Measurements from ENCODE around the gene DBH.

DBH gene

GRCh38 chr9:133643978-133644760 is 8.0 kb downstream of the DBH start:
- DNase-seq (ENCODE audit: low spot score) = no peak

- DNase-seq (ENCODE audit: low spot score) = no peak
These were observed 9.0 kb downstream of the DBH start for GRCh38 chr9:133645021-133645765.

GRCh38 chr9:133647148-133647547 is 11.0 kb downstream of the DBH start:
- no peak for DNase-seq (ENCODE audit: low spot score)

- DNase-seq (ENCODE audit: low spot score) = no peak
These were observed 11.8 kb downstream of the DBH start for GRCh38 chr9:133647765-133648469.

- no peak for DNase-seq (ENCODE audit: low spot score)
These were observed 13.0 kb downstream of the DBH start for GRCh38 chr9:133649194-133649593.

- DNase-seq (ENCODE audit: low spot score) = no peak
These were observed 13.9 kb downstream of the DBH start for GRCh38 chr9:133650026-133650425.

GRCh38 chr9:133653638-133654037 is 17.5 kb downstream of the DBH start:
- no peak for DNase-seq (ENCODE audit: low spot score)

- no peak for DNase-seq (ENCODE audit: low spot score)
These were observed 18.8 kb downstream of the DBH start for GRCh38 chr9:133654736-133655657.

- no peak for DNase-seq (ENCODE audit: low spot score)
These were observed 19.5 kb downstream of the DBH start for GRCh38 chr9:133655701-133656100.

- no peak for DNase-seq (ENCODE audit: low spot score)
These were observed 20.3 kb downstream of the DBH start for GRCh38 chr9:133656211-133657119.

GRCh38 chr9:133657120-133657661 is 21.0 kb downstream of the DBH start:
- DNase-seq (ENCODE audit: low spot score) = no peak

- no peak for DNase-seq (ENCODE audit: low spot score)
These were observed 22.6 kb downstream of the DBH start for GRCh38 chr9:133658442-133659431.

- no peak for DNase-seq (ENCODE audit: low spot score)
These were observed 23.4 kb downstream of the DBH start for GRCh38 chr9:133659516-133659915.

GRCh38 chr9:133661846-133662540 is 25.8 kb downstream of the DBH start:
- no peak for DNase-seq (ENCODE audit: low spot score)

- no peak for DNase-seq (ENCODE audit: low spot score)
These were observed 28.2 kb downstream of the DBH start for GRCh38 chr9:133664173-133665050.

GRCh38 chr9:133665096-133665495 is 28.9 kb downstream of the DBH start:
- no peak for DNase-seq (ENCODE audit: low spot score)

- no peak for DNase-seq (ENCODE audit: low spot score)
These were observed 29.4 kb downstream of the DBH start for GRCh38 chr9:133665535-133665934.

Data from hematopoietic multipotent progenitor cell treated with erythropoietin and hydrocortisone succinate and interleukin-3 and kit ligand, for 17 days (in vitro differentiated cells).